ENCODE measurements around the gene SKIL.
A peak's percentile ranks its signal among the peaks of the same experiment; 100 is the strongest.

Gene SKIL

GRCh38 chr3:170350515-170351413 lies 6.8 kb upstream of the SKIL start:
- no peak for DNase-seq

GRCh38 chr3:170352936-170353335 lies 4.6 kb upstream of the SKIL start:
- no peak for DNase-seq

GRCh38 chr3:170353485-170353884 lies 4.0 kb upstream of the SKIL start:
- DNase-seq, result no peak

- no peak for DNase-seq
Measured at GRCh38 chr3:170354760-170355159, 2.8 kb upstream of the SKIL start.

- no peak for DNase-seq
Measured at GRCh38 chr3:170355738-170356595, 1.5 kb upstream of the SKIL start.

GRCh38 chr3:170356596-170357175 lies 829 bp upstream of the SKIL start:
- DNase-seq, result peak; percentile 37

- DNase-seq, result peak; percentile 72
Measured at GRCh38 chr3:170358042-170359010, 811 bp downstream of the SKIL start.

GRCh38 chr3:170359178-170359704 lies 1.7 kb downstream of the SKIL start:
- DNase-seq, result no peak

GRCh38 chr3:170360466-170360865 lies 3.0 kb downstream of the SKIL start:
- no peak for DNase-seq

GRCh38 chr3:170360916-170361315 lies 3.4 kb downstream of the SKIL start:
- no peak for DNase-seq

- DNase-seq, result no peak
Measured at GRCh38 chr3:170361711-170362110, 4.2 kb downstream of the SKIL start.

GRCh38 chr3:170363471-170363994 lies 6.0 kb downstream of the SKIL start:
- no peak for DNase-seq

- no peak for DNase-seq
Measured at GRCh38 chr3:170364965-170365364, 7.5 kb downstream of the SKIL start.

GRCh38 chr3:170367797-170368196 lies 10.3 kb downstream of the SKIL start:
- DNase-seq, result no peak

- DNase-seq, result no peak
Measured at GRCh38 chr3:170368921-170369320, 11.4 kb downstream of the SKIL start.

GRCh38 chr3:170372190-170372879 lies 14.8 kb downstream of the SKIL start:
- DNase-seq, result no peak

GRCh38 chr3:170383567-170383966 lies 26.1 kb downstream of the SKIL start:
- no peak for DNase-seq

- DNase-seq, result no peak
Measured at GRCh38 chr3:170386468-170386867, 29.0 kb downstream of the SKIL start.

- no peak for DNase-seq
Measured at GRCh38 chr3:170387950-170388349, 30.4 kb downstream of the SKIL start.

GRCh38 chr3:170391108-170391507 lies 33.6 kb downstream of the SKIL start:
- DNase-seq, result no peak

GRCh38 chr3:170397685-170398084 lies 40.2 kb downstream of the SKIL start:
- no peak for DNase-seq
